Common myeloid progenitor, CD34-positive (primary cell): ENCODE results near the gene BICD2.

Source experiments
- CTCF ChIA-PET: fragments of 350-600 bp; sonication (Branson Sonifier 250); formaldehyde crosslinking; loops from one replicate; lab custom pipeline; 2021; ENCODE audit warnings: antibody characterized with exemption; lab: Charles Lee
- POLR2A ChIA-PET: fragments of 350-600 bp; sonication (Branson Sonifier 250); formaldehyde crosslinking; loops from one replicate; lab custom pipeline; 2021; ENCODE audit warnings: antibody characterized with exemption; lab: Charles Lee
- DNase-seq, 3 donors: peaks; one replicate each; pipeline versions ENCODE4 v3.0.0 to v3.0.0-alpha.2; 2013
- H3K27ac ChIP-seq, 2 experiments: 1 replicate in 1 of 2; 2 replicates in 1 of 2; pipeline ENCODE4 v1.7.0; 2013; ENCODE audit warnings: inconsistent platforms in 2 of 2, low read length in 2 of 2, mild to moderate bottlenecking in 2 of 2, low read depth in 1 of 2, moderate library complexity in 1 of 2; ENCODE audit not compliant: severe bottlenecking in 2 of 2, insufficient read depth in 1 of 2, poor library complexity in 1 of 2
- H3K27me3 ChIP-seq, 5 experiments: replicated peaks in 2 of 5; 1 replicate in 3 of 5; 2 replicates in 2 of 5; pipeline versions ENCODE4 v1.6.1 to v1.7.0; 2013; ENCODE audit warnings: low read length in 4 of 5, mild to moderate bottlenecking in 2 of 5, moderate library complexity in 2 of 5, inconsistent platforms in 1 of 5; ENCODE audit not compliant: insufficient read depth in 5 of 5, control insufficient read depth in 4 of 5
- H3K36me3 ChIP-seq, 4 experiments: 1 replicate in 2 of 4; 2 replicates in 2 of 4; pipeline versions ENCODE4 v1.6.1 to v1.7.0; 2013; ENCODE audit warnings: low read length in 3 of 4, control low read depth in 1 of 4, mild to moderate bottlenecking in 1 of 4; ENCODE audit not compliant: control insufficient read depth in 4 of 4, insufficient read depth in 4 of 4
- H3K4me1 ChIP-seq, 4 experiments: 1 replicate in 3 of 4; 2 replicates in 1 of 4; pipeline versions ENCODE4 v1.6.1 to v1.7.1; 2013; ENCODE audit warnings: low read length in 3 of 4, mild to moderate bottlenecking in 3 of 4, control low read depth in 1 of 4, inconsistent platforms in 1 of 4, moderate library complexity in 1 of 4; ENCODE audit not compliant: control insufficient read depth in 4 of 4, insufficient read depth in 4 of 4; ENCODE audit errors: control extremely low read depth in 1 of 4
- H3K4me3 ChIP-seq, 7 experiments: 1 replicate in 4 of 7; 2 replicates in 3 of 7; pipeline versions ENCODE4 v1.5.1 to v1.7.0; 2013; ENCODE audit warnings: mild to moderate bottlenecking in 7 of 7, low read length in 6 of 7, moderate library complexity in 6 of 7, inconsistent platforms in 2 of 7, low read depth in 2 of 7, control low read depth in 1 of 7; ENCODE audit not compliant: insufficient read depth in 4 of 7, control insufficient read depth in 1 of 7; ENCODE audit errors: extremely low read depth in 1 of 7
- H3K9me3 ChIP-seq, 5 experiments: 1 replicate in 4 of 5; 2 replicates in 1 of 5; pipeline versions ENCODE4 v1.6.1 to v1.7.1; 2013; ENCODE audit warnings: low read length in 4 of 5, mild to moderate bottlenecking in 2 of 5, inconsistent platforms in 1 of 5, low read depth in 1 of 5, moderate library complexity in 1 of 5; ENCODE audit not compliant: control insufficient read depth in 4 of 5, insufficient read depth in 2 of 5; ENCODE audit errors: control extremely low read depth in 1 of 5
- WGBS: methylation state at CpG from one replicate; pipeline ENCODE4 v1.1.5; 2013; ENCODE audit not compliant: insufficient coverage; 5-methylcytosine and 5-hydroxymethylcytosine counted together

Gene BICD2

GRCh38 chr9:92726971-92727715 lies 37.5 kb downstream of the BICD2 start:
- WGBS = 92% methylated on average over 10 of the region's 13 CpGs
- Histone ChIP-seq H3K9me3 (no peaks in the 10 kb centered on the region), H3K4me1 (peaks cover 0 to 15% (median 5%) of the 10 kb centered on the region in 4 experiments), H3K27ac (peak overlapping the region in 1 of 2 experiments; percentile 47), H3K4me3 (no peak overlapping the region), H3K27me3 (no peaks in the 10 kb centered on the region), H3K36me3 (peaks cover 7 to 79% (median 59%) of the 10 kb centered on the region in 4 experiments)
- ChIA-PET CTCF (interaction anchor here (1.2 to 14.9 kb wide), 5 partner anchors 10 to 65 kb away, joined by 3 to 136 read pairs (median 4); no protein-coding TSS in a partner anchor), POLR2A (no interaction called here)
- DNase-seq = no peak

DNA sequence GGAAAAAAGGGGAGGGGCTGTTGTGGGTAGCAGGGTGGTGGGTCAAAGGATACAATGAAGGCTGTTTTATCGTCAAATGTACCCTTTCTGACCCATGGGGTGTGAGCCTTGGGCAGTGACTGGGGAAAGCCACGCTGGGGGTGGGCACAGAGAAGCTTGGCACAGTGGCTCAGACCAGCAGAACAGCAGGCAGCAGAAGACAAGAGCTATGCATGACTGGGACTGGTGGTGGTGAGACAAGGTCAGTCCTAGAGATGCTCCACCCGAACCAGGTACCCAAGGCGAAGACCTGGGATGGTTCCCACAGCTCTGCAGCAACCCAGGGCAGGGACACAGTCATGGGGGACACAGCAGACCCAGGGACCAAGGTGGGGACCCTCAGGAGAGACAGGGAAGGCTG lies 38.3 kb downstream of the BICD2 start:
- WGBS = 97% methylated on average over 4 of the region's 4 CpGs
- Histone ChIP-seq H3K4me3 (no peak overlapping the region), H3K9me3 (no peaks in the 10 kb centered on the region), H3K27me3 (no peaks in the 10 kb centered on the region), H3K36me3 (peaks cover 9 to 87% (median 65%) of the 10 kb centered on the region in 4 experiments), H3K27ac (peak overlapping the region in 1 of 2 experiments; percentile 47), H3K4me1 (peaks cover 0 to 15% (median 5%) of the 10 kb centered on the region in 4 experiments)
- ChIA-PET CTCF (interaction anchor here (0.7 to 14.9 kb wide), 7 partner anchors 10 to 66 kb away, joined by 3 to 136 read pairs (median 3); no protein-coding TSS in a partner anchor), POLR2A (no interaction called here)
- no peak for DNase-seq

GRCh38 chr9:92725766-92726165 lies 38.9 kb downstream of the BICD2 start:
- 100% methylated on average over 1 of the region's 1 CpG for WGBS
- no peaks in the 10 kb centered on the region for H3K9me3 ChIP-seq
- H3K27ac ChIP-seq = no peak overlapping the region
- DNase-seq = no peak
- H3K36me3 ChIP-seq = peaks cover 9 to 91% (median 71%) of the 10 kb centered on the region in 4 experiments
- peaks cover 0 to 15% (median 5%) of the 10 kb centered on the region in 4 experiments for H3K4me1 ChIP-seq
- ChIA-PET POLR2A (interaction anchor here (0.6 kb wide), 1 partner anchor 10 kb away, joined by 3 read pairs; no protein-coding TSS in a partner anchor), CTCF (interaction anchor here (0.7 to 14.9 kb wide), 6 partner anchors 10 to 65 kb away, joined by 3 to 136 read pairs (median 3); no protein-coding TSS in a partner anchor)
- no peak overlapping the region for H3K4me3 ChIP-seq
- H3K27me3 ChIP-seq = no peaks in the 10 kb centered on the region

GRCh38 chr9:92725266-92725545 lies 39.4 kb downstream of the BICD2 start:
- ChIA-PET CTCF (interaction anchor here (0.6 to 14.9 kb wide), 4 partner anchors 9 to 1896 kb away, joined by 3 to 136 read pairs (median 4); no protein-coding TSS in a partner anchor), POLR2A (interaction anchor here (0.6 kb wide), 1 partner anchor 9 kb away, joined by 3 read pairs; no protein-coding TSS in a partner anchor)
- peaks cover 11 to 93% (median 73%) of the 10 kb centered on the region in 4 experiments for H3K36me3 ChIP-seq
- DNase-seq = no peak
- 91% methylated on average over 4 of the region's 4 CpGs for WGBS
- no peak overlapping the region for H3K4me3 ChIP-seq
- H3K27me3 ChIP-seq = no peaks in the 10 kb centered on the region
- no peaks in the 10 kb centered on the region for H3K9me3 ChIP-seq
- H3K27ac ChIP-seq = no peak overlapping the region
- peaks cover 0 to 15% (median 5%) of the 10 kb centered on the region in 4 experiments for H3K4me1 ChIP-seq

GRCh38 chr9:92724528-92725265 lies 39.9 kb downstream of the BICD2 start:
- ChIA-PET POLR2A (no interaction called here), CTCF (interaction anchor here (0.6 to 14.9 kb wide), 4 partner anchors 9 to 1896 kb away, joined by 3 to 136 read pairs (median 5); no protein-coding TSS in a partner anchor)
- Histone ChIP-seq H3K4me1 (peaks cover 0 to 12% (median 5%) of the 10 kb centered on the region in 4 experiments), H3K9me3 (no peaks in the 10 kb centered on the region), H3K27me3 (no peaks in the 10 kb centered on the region), H3K36me3 (peaks cover 14 to 95% (median 77%) of the 10 kb centered on the region in 4 experiments), H3K27ac (no peak overlapping the region), H3K4me3 (no peak overlapping the region)
- WGBS = 98% methylated on average over 10 of the region's 10 CpGs
- no peak for DNase-seq

DNA sequence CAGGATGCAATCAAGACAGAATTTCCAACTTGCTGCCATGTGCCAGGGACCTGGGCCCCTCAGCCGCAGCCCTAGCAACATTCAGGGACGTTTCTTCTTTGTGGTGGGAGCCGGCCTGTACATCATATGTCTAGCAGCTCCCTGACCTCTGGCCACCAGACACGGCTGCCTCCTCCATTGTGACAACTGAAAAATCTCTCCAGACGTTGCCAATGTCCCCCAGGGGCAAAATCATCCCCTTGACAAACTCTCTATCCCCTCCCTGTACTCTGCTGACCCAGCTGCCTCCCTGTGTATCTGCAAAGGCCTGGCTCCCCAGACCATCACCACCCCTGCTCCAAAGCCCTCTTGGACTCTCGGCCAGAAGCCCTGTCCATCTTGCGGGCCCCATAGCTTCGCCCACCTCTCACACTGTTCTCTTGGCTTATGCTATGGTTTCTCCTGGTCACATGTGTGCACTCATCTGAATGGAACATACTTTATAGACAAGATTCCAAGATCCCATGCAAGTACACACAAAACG lies 40.8 kb downstream of the BICD2 start:
- Histone ChIP-seq H3K36me3 (peaks cover 13 to 95% (median 79%) of the 10 kb centered on the region in 4 experiments), H3K4me1 (peaks cover 0 to 12% (median 5%) of the 10 kb centered on the region in 4 experiments), H3K27me3 (no peaks in the 10 kb centered on the region), H3K4me3 (no peak overlapping the region), H3K27ac (no peak overlapping the region), H3K9me3 (no peaks in the 10 kb centered on the region)
- POLR2A ChIA-PET = no interaction called here
- DNase-seq = no peak
- CTCF ChIA-PET = interaction anchor here (1.1 to 1.8 kb wide), 3 partner anchors 13 to 67 kb away, joined by 3 to 6 read pairs (median 4); no protein-coding TSS in a partner anchor
- WGBS = 95% methylated on average over 8 of the region's 9 CpGs
